Measurements from ENCODE around the gene LHB. TPM values are rescaled to one million over a fixed set of nuclear protein-coding genes. Genes with fewer than 3 reads are reported as not detected.

The LHB gene
- total RNA-seq, 1 donor from 2014 or later = not detected

DNA sequence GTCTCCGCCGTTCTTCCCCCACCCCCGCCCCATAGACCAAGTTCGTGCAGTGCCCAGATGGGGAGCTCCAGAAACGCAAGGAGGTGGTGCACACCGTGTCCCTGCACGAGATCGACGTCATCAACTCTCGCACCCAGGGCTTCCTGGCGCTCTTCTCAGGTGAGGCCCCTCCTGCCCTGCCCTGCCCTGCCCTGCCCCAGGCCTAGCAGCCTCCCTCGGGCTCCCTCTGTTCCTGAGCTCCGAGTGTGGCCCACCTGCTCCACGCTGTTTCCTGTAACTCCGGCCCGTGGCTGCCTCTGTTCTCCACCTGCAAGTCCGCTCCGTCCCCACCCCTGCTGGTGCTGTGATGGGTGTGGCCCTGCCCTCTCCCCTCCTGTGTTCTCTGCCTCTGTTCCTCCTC is 6.4 kb downstream of the LHB start:
- DNase-seq = no peak

DNA sequence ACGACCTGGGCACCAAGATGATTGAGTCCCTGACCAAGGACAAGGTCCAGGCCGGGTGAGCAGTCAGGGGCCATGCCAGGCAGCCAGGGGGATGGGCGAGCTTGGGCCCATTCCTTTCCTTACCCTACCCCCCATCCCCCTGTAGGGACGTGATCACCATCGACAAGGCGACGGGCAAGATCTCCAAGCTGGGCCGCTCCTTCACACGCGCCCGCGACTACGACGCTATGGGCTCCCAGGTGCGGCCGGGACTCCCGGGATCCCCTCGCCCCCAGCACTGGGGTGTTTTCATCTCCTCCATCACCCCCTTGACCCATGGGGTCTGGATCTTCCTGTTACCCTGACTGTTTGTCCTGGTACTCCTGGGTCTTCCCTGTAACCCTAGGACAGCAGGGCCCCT is 7.1 kb downstream of the LHB start:
- DNase-seq = no peak

DNA sequence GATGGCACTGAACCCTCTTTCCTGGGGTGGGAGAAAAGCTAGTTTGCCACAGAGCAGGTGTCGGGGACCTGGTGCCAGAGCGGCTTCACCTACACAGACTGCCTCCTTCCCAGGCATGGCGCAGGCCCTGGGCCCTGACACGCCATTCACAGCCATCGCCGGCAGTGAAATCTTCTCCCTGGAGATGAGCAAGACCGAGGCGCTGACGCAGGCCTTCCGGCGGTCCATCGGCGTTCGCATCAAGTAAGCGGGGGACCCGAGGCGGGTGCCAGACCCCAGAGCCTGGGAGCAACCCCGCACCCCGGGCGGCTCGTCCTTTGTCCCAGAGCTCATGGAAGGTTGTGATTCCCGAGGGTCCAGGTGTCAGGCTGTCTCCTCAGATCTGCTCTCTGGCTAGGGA is 10.0 kb downstream of the LHB start:
- DNase-seq = no peak

- no peak for DNase-seq
Measured at GRCh38 chr19:49004964-49005614, 11.8 kb downstream of the LHB start.

GRCh38 chr19:49004133-49004532 is 12.8 kb downstream of the LHB start:
- DNase-seq = no peak

GRCh38 chr19:48999481-49000325 is 17.2 kb downstream of the LHB start:
- no peak for DNase-seq

DNA sequence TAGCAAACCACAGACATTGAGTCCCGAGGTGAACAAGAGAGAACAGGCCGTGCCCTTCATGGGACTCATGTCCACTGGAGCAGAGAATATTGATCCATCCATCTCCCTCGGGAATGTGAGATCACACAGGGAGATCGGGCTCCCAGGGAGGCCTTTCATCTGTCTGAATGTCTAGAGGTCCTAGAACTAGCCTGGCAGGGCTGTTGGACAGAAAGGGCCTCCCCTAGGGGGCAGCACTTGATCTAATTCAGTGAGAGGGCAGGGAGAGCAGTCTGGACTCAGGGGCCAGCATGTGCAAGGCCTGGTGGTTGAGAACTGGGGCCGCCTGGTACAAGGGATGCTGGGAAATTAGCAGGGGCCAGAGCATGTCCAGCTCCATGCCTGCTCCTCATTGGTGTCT is 18.9 kb downstream of the LHB start:
- DNase-seq = no peak

GRCh38 chr19:48994035-48994386 is 22.9 kb downstream of the LHB start:
- no peak for DNase-seq

- DNase-seq = peak; percentile 99
Measured at GRCh38 chr19:48993175-48994034, 23.5 kb downstream of the LHB start, which contains the start of the genes GYS1 and RUVBL2. GYS1 (minus strand) TSS chr19:48993309; CDS start chr19:48993112, 197 bp downstream. RUVBL2 (plus strand) TSS chr19:48993887; CDS start chr19:48993912, 25 bp downstream.

DNA sequence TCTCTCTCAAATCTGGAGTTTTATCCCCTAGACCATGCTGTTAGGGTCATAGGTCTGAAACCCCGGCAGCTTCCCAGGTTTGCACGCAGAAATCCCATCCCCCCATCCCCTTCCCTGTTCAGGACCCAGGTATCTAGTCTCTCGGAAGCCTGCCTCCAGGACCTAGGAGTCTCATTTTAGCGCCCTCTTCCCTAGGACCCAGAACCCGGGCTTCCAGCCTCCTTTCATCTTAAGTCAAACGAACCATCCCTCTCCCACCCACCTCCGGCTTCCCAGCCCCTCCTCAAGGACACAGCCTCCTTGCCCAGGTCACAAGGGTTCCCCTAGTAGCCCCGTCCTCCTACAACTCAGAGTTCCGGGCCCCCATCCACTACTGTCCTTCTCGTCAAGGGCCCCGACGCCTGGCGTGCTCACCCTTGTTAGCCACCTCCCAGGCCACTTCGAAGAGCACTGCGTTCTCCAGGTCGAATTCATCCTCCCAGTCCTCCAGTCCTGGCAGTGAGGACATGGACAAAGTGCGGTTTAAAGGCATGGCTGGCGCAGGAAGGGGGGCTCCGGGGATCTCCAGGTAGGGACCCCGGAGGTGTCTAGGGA is 24.2 kb downstream of the LHB start:
- DNase-seq = no peak

GRCh38 chr19:48991873-48992580 is 24.9 kb downstream of the LHB start:
- peak; percentile 78 for DNase-seq

- no peak for DNase-seq
Measured at GRCh38 chr19:48991011-48991609, 25.8 kb downstream of the LHB start.

- no peak for DNase-seq
Measured at GRCh38 chr19:48990400-48990799, 26.5 kb downstream of the LHB start.

- DNase-seq = no peak
Measured at GRCh38 chr19:48989701-48990291, 27.1 kb downstream of the LHB start.

DNA sequence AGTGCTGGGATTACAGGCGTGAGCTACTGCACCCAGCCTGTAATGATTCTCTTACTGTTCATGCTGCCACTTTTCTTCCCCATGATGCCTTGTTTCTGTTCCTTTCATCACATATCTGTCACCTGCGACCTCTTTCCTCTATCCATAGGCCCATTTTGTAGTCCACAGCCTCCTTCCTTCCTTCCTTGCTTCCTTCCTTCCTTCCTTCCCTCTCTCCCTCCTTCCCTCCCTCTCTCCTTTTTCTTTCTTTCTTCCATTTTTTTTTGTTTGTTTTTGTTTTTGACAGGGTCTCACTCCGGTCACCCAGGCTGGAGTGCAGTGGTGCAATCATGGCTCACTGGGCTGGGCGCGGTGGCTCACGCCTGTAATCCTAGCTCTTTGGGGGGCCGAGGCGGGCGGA is 28.0 kb downstream of the LHB start:
- no peak for DNase-seq

- no peak for DNase-seq
Measured at GRCh38 chr19:48988286-48988685, 28.6 kb downstream of the LHB start.

- DNase-seq = no peak
Measured at GRCh38 chr19:48987323-48987722, 29.6 kb downstream of the LHB start.

- DNase-seq = no peak
Measured at GRCh38 chr19:48986211-48986610, 30.7 kb downstream of the LHB start.

DNA sequence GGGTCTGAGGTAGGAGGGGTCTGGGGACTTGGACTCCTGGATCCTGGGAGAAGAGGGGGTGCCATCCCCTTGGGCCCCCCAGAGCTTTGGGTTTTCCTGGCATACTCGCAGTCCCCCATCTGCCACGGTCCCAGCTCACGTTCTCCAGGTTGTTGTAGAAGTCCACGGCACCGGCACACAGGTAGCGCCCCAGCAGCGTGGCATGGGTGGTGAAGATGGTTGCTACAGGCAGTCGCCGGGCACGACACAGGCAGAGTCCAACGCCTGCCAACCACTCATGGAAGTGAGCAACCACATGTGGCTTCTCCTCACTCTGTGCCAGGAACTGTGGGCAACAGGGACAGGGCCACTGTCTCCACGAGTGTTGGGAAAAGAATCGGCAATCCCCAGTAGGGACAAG is 31.2 kb downstream of the LHB start:
- DNase-seq = no peak

DNA sequence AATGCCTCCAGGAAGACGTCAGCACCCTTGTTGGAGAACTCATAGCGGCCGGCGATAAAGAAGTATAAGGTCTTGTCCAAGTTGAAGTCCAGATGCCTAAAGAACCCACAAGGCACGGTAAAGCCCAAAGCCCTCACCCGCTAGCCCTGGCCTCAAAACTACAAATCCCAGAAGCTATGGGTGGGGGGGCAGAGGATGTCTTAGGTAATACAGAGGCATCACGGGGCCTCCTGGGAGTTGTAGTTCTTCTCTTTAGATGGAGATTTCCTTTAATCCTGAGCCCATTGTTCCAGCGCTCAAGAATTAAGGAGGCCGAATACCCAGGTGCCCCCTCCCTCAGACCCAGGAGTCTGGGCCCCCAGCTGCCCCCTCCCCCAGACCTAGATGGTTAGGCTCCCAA is 34.6 kb downstream of the LHB start:
- DNase-seq = no peak

- no peak for DNase-seq
Measured at GRCh38 chr19:48977061-48977460, 39.8 kb downstream of the LHB start.

Measured in skin of body (tissue), 2 donors.